HG03039 (cell line): ENCODE results near the gene DCAF4L1.

ENCODE experiments used
- ATAC-seq: cut with Tn5 transposase; IDR thresholded peaks from one replicate; pipeline ENCODE4 v1.9.1; 2021; ENCODE audit warnings: mild to moderate bottlenecking, moderate library complexity; ENCODE audit not compliant: unreplicated experiment

DCAF4L1 gene

GRCh38 chr4:41989994-41990364 lies 8.4 kb downstream of the DCAF4L1 start:
- peak; percentile 20 for ATAC-seq

GRCh38 chr4:41990365-41991111 lies 9.0 kb downstream of the DCAF4L1 start, which contains the start of gene SLC30A9:
Gene SLC30A9, plus strand, starts transcription at chr4:41990530. Its CDS starts 122 bp downstream, at chr4:41990652.
- peak; percentile 99 for ATAC-seq

- no peak for ATAC-seq
Measured at GRCh38 chr4:41991916-41992767, 10.6 kb downstream of the DCAF4L1 start.

GRCh38 chr4:41992967-41993857 lies 11.7 kb downstream of the DCAF4L1 start:
- ATAC-seq, result no peak

GRCh38 chr4:41994461-41994985 lies 13.0 kb downstream of the DCAF4L1 start:
- no peak for ATAC-seq

GRCh38 chr4:41998019-41998418 lies 16.5 kb downstream of the DCAF4L1 start:
- ATAC-seq, result no peak

GRCh38 chr4:41999321-41999720 lies 17.8 kb downstream of the DCAF4L1 start:
- ATAC-seq, result no peak

- no peak for ATAC-seq
Measured at GRCh38 chr4:42008011-42008786, 26.6 kb downstream of the DCAF4L1 start.

GRCh38 chr4:42015438-42015837 lies 33.9 kb downstream of the DCAF4L1 start:
- no peak for ATAC-seq

- ATAC-seq, result no peak
Measured at GRCh38 chr4:42018451-42018850, 36.9 kb downstream of the DCAF4L1 start.
